Measurements from ENCODE around the gene MAPK4.
"Not testable (repeated sequence)": the region's sequence is repeated elsewhere in the genome, so short reads cannot be mapped to it uniquely, and the experiment has no call there.

The MAPK4 gene

DNA sequence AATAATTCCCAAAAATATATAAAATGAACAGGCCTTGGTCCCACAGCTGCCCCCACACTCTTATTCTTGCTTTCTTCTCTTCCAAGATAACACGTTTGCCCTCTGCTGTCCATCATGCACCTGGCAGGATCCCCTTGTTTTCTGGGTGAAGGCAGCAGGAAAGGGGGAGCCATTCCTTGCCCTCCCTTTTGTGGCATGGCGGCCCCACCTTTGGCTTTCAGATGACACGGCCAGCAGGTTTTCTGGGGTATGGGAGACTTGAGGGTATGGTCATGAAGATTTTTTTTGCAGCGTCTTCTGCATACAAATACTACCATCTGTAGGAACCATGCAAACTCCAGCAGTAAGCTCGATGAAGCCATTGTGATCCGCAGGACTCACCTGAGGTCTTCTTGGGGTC, 118.8 kb downstream of the MAPK4 start:
- in situ Hi-C loops (cut with MboI; ENCODE audit: low sequenced_read_pairs): no loop called here

DNA sequence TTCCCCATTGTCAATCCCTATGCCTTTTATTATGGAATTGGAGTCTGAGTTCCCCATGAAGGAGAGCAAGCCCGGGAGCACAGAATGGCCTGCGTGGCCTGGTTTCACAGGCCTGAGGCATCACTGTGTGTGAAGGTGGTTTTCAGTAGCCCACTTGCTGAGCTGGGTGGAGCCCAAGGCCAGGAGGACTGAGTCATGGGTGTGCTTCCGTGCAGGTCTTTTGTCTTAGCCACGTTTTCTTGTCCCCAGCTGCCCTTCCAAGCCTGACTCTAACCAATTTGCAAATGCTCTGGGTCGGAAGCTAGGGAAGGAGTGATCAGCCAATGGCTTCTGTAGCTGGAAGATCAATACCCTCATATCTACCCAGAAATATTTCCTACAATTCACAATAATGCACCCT, 119.2 kb downstream of the MAPK4 start:
- in situ Hi-C loops (cut with MboI; ENCODE audit: low sequenced_read_pairs): no loop called here

DNA sequence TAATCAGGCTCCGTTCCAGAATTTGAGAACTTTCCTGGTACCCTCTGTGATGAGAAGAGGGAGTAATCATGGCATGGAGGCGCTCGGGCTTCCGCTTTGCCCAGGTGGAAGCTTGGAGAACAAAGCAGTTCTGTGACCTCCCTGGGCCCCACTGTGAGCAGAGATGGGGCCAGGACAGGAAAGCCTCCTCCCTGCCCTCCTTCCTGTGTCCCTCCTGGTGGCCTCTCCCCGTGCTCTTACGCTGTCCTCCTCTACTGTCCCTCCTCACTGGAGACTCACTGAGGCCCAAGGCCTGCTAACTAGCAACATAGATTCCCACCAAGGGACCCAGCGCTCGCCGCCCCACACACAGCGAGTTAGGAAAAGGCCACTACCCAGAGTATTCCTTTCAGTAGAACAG, 119.8 kb downstream of the MAPK4 start:
- in situ Hi-C loops (cut with MboI; ENCODE audit: low sequenced_read_pairs): no loop called here

- in situ Hi-C loops (cut with MboI; ENCODE audit: low sequenced_read_pairs): no loop called here
Observed at GRCh38 chr18:50680966-50681365, 121.1 kb downstream of the MAPK4 start.

DNA sequence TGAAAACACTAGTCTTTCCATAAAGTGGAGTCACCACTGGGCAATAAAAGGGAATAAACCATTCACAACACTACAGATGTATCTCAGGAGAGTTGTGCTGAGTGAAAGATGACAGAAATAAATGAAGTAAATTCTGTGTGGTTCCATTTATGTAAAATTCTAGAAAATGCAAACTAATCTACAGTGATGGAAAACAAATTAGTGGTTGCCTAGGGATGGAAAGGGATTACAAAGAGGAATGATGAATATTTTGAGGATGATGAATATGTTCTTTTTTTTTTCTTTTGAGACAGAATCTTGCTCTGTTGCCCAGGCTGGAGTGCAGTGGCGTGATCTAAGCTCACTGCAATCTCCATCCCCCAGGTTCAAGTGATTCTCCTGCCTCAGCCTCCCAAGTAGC, 123.0 kb downstream of the MAPK4 start:
- in situ Hi-C loops (cut with MboI; ENCODE audit: low sequenced_read_pairs): no loop called here

DNA sequence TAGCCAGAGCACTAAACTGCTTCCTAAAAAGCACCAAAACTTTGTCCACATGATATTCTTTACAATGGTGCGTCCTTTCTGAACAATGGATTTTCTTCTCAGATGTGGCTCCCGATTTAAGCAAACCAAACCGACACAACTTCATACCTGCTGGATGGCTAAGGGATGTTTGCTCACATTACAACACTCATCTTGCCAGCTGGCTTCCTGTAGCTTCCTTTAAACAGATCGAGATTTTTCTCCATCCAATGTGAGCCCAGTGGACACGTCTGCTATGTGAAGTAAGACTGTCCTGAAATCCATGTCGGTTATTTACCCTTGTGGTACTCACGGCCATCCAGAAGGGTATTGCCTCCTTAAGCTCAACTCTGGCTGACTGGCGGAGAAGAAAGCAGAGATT, 126.5 kb downstream of the MAPK4 start:
- in situ Hi-C loops (cut with MboI; ENCODE audit: low sequenced_read_pairs): no loop called here

GRCh38 chr18:50687491-50687890, 127.6 kb downstream of the MAPK4 start:
- in situ Hi-C loops (cut with MboI; ENCODE audit: low sequenced_read_pairs): no loop called here

- in situ Hi-C loops (cut with MboI; ENCODE audit: low sequenced_read_pairs): no loop called here
Observed at GRCh38 chr18:50689578-50689977, 129.7 kb downstream of the MAPK4 start.

- in situ Hi-C loops (cut with MboI; ENCODE audit: low sequenced_read_pairs): no loop called here
Observed at GRCh38 chr18:50694147-50694546, 134.3 kb downstream of the MAPK4 start.

GRCh38 chr18:50695431-50696176, 135.7 kb downstream of the MAPK4 start:
- in situ Hi-C loops (cut with MboI; ENCODE audit: low sequenced_read_pairs): no loop called here

DNA sequence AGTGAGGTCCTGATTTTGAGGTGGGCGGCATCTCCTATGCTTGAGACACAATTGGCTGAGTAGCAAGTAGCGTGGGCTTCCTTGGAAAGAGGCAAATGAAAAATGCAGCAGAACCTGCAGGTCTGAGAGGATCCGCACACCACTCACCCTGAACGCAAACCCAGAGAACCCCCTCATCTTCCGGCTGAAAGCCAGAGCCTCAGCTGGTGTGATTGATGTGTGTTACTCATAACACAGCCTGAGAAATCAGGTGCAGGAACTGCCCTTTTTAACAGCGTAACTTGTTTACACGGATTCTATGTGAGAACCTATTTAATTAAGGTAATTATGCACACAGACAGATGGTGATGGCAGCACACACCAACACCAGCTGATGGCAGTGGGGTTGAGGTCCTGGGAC, 136.5 kb downstream of the MAPK4 start:
- in situ Hi-C loops (cut with MboI; ENCODE audit: low sequenced_read_pairs): no loop called here

GRCh38 chr18:50696929-50697328, 137.0 kb downstream of the MAPK4 start:
- in situ Hi-C loops (cut with MboI; ENCODE audit: low sequenced_read_pairs): no loop called here

- in situ Hi-C loops (cut with MboI; ENCODE audit: low sequenced_read_pairs): no loop called here
Observed at GRCh38 chr18:50697509-50697908, 137.6 kb downstream of the MAPK4 start.

DNA sequence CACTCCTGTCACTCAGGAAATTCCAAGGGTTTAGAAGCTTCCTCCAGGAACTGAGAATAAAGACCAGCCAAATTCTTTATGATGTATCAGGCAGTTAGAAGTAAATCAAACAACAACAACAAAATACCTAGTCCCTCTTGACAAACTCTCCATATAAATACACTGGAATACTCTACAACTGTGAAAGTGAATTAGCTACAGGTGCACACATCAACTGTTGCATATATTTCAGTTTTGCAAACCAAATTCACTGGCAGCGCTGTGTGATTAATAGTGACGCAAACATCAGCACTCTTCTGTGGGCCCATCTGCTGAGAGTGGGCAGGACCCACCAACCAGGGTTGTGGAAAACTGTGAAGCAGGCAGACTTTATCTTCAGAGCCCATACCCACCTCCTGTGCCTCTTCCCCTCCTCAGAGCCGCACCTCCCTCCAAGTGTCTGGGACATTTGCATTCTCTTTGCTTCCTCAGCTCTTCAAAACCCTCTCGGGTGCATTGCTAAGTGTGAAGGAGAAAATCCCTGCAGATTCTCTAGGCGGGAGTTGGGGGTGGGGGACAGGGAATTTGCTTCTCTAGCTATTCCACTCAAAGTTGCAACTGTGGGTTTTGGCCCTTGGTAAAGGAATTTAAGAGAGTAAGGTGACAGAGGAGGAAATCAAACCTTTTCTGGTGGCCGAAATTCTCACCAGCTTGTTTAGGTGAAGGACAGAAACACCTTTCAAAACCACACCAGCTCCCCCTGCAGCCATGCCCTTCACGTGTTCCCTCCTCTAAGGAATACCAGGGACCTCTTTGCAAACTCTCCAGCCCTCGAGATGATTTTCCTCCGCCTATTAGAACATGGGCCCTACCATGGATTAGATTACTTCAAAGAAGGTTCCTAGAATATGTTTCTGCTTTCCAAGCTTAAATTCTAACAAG, 140.6 kb downstream of the MAPK4 start:
- in situ Hi-C loops (cut with MboI; ENCODE audit: low sequenced_read_pairs): no loop called here

GRCh38 chr18:50704357-50704940, 144.6 kb downstream of the MAPK4 start:
- in situ Hi-C loops (cut with MboI; ENCODE audit: low sequenced_read_pairs): no loop called here

- in situ Hi-C loops (cut with MboI; ENCODE audit: low sequenced_read_pairs): no loop called here
Observed at GRCh38 chr18:50706199-50706598, 146.3 kb downstream of the MAPK4 start.

- in situ Hi-C loops (cut with MboI; ENCODE audit: low sequenced_read_pairs): no loop called here
Observed at GRCh38 chr18:50706651-50707050, 146.8 kb downstream of the MAPK4 start.

GRCh38 chr18:50707297-50707696, 147.4 kb downstream of the MAPK4 start:
- in situ Hi-C loops (cut with MboI; ENCODE audit: low sequenced_read_pairs): not testable (repeated sequence)

DNA sequence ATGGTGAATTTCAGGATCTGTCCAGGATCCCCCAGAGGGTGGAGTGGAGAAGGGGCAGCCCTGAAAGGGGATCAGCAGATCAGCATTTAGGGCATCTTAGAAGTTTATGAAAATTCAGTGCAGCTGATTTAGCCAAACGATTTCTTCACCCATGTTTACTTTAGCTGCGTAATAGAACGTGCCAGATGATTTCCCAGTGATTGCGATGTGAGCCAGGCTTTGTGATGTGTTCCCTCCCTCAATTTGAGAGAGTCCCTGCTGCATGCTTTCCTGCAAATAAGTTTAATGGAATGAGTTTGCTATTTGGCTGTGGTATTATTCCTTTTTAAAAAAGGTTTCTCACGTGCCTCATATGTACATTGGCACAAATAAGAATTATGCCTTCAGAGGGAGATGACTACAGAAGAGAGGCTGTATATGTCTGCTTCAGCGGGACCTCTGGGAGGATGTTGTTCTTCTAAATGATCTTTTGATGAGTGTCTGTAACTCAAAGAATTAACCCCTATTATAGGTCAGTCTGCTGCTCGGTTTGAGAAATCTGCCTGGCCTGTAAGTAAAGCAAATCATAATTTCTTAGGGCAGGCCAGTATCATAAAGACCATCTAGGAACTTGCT, 148.1 kb downstream of the MAPK4 start:
- in situ Hi-C loops (cut with MboI; ENCODE audit: low sequenced_read_pairs): no loop called here

- in situ Hi-C loops (cut with MboI; ENCODE audit: low sequenced_read_pairs): no loop called here
Observed at GRCh38 chr18:50709193-50709592, 149.3 kb downstream of the MAPK4 start.

- in situ Hi-C loops (cut with MboI; ENCODE audit: low sequenced_read_pairs): no loop called here
Observed at GRCh38 chr18:50711386-50711785, 151.5 kb downstream of the MAPK4 start.

Data from HL-60/S4 (cell line).